ENCODE measurements around the gene AS3MT.
A peak's percentile ranks its signal among the peaks of the same experiment; 100 is the strongest.
"Not testable (repeated sequence)": the region's sequence is repeated elsewhere in the genome, so short reads cannot be mapped to it uniquely, and the experiment has no call there.

Gene AS3MT, protein sequence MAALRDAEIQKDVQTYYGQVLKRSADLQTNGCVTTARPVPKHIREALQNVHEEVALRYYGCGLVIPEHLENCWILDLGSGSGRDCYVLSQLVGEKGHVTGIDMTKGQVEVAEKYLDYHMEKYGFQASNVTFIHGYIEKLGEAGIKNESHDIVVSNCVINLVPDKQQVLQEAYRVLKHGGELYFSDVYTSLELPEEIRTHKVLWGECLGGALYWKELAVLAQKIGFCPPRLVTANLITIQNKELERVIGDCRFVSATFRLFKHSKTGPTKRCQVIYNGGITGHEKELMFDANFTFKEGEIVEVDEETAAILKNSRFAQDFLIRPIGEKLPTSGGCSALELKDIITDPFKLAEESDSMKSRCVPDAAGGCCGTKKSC

DNA sequence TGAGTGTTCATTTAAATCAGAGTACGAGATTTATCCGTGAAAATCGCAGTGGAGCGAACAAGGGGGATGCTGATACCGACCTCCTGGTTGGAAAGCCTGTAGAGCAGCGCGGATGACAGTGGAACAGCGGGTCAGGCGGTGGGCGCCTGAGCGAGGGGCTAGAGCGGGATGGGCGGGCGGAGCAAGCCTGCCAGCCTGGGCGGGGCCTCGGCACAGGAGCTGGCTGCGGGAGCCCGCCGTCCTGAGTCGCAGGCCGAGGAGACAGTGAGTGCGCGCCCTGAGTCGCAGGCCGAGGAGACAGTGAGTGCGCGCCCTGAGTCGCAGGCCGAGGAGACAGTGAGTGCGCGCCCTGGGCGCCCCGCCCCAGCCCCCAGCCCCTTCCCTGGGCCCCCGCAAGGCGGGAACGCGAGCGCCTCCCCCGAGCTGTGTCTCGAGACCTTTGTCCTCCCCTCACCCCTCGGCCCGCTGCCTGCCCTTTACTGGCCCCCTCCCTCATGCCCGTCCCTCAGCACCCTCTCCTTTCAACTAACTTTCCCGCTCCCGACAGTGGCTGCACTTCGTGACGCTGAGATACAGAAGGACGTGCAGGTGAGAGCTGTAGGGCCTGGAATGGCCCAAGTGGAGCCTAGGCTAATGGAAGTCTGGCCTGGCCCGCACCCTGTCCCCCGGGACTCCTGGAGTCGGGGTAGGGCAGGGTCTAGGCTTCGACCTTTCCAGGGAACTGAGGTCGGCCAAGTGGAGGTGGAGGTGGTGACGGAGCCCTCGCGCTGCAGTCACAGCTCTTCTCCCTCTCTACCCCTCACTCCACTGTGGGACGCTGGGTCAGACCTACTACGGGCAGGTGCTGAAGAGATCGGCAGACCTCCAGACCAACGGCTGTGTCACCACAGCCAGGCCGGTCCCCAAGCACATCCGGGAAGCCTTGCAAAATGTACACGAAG, at the start of gene AS3MT:
AS3MT (plus strand) TSS at position 213 of the 941 bp plus-strand sequence; CDS start at position 336, 123 bp downstream.
- DNase-seq (ENCODE audit: low spot score), result peak; percentile 79

DNA sequence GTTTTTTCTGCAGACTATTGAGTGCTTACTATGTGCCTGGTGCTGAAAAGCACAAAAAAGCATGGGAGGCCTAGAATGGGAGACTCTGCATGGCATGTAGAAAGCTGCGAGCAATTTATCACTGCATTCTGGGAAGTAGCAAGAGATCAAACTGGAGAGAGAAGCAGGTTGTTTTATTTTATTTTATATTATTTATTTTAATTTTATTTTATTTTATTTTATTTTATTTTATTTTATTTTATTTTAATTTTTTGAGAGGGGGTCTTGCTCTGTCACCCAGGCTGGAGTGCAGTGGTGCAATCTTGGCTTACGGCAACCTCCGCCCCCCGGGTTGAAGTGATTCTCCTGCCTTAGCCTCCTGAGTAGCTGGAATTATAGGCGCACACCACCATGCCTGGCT, 49.3 kb upstream of the AS3MT start:
- not testable (repeated sequence) for DNase-seq (ENCODE audit: low spot score)

DNA sequence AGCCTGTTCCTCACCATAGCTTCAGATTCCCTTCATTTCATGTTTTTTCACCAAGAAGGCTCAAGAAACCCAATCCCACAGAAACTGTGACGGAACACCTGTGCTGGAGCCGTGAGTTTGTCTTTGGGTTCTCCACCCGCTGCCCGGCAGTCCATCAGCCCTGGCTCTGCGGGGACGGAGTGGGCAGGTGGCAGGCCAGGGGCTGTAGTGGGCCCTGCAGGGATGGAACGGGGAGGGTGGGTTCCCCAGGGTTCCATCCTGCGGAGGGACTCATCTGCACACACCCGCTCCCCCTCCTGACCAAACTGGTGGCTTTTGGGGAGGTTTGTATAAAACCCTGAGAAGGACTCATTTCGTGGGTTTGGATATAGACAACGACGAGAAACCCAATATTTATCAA, 47.0 kb upstream of the AS3MT start:
- DNase-seq (ENCODE audit: low spot score), result no peak

DNA sequence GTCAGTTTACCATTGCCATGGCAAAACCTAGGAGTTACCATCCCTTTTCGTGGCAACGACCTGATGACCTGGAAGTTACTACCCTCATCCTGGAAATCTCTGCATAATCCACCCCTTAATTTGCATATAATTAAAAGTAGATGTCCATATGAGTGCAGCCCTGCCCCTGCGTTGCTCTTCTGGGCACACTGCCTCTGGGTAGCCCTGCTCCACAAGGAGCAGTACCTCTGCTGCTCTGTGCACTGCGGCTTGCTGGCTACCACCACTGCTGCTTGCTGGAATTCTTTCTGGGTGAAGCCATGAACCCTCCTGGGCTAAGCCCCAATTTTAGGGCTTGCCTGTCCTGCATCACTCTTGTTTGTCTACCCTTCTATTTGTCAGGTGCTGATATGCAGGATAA, 44.6 kb upstream of the AS3MT start:
- DNase-seq (ENCODE audit: low spot score), result no peak

DNA sequence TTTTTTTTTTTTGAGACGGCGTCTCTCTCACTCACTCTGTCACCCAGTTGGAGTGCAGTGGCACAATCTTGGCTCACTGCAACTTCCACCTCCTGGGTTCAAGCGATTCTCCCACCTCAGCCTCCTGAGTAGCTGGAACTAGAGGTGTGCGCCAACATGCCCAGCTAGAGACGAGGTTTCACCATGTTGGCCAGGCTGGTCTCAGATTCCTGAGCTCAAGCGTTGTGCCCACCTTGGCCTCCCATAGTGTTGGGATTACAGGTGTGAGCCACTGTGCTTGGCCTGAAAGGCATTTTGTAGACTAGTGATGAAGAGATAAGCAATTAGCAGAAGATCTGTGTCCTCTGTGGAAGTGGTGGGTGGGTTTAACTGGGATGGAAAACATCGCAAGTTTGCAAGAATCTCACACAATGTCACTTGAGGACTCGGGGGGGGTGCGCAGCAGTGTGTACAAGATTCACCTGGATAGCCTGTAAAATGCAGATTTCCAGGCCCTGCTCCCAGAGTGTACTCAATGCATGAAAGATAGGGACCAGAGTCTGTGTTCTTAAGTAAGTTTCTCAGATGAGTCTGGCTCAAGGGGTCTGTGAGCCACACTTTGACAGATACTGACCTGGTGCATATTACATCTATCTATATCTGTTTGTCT, 43.0 kb upstream of the AS3MT start:
- DNase-seq (ENCODE audit: low spot score), result no peak

DNA sequence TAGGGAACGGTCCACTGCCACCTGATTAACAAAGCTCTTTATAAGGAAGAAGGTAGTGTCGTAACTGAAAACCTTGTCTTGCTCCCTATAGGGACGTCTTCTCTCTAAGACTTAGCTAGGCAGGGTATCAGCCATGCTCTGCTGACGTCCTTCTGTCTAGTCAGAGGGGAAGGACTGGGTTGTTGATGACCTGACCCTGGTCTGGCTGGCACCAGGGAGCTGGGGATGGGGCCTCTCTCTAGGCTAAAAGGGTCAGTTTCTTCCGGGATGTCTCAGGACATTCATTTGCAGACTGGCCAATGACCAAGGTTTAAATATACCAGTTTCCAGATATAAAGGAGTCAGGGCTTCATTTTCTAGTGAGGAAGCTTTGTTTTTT, 41.7 kb upstream of the AS3MT start:
- no peak for DNase-seq (ENCODE audit: low spot score)

DNA sequence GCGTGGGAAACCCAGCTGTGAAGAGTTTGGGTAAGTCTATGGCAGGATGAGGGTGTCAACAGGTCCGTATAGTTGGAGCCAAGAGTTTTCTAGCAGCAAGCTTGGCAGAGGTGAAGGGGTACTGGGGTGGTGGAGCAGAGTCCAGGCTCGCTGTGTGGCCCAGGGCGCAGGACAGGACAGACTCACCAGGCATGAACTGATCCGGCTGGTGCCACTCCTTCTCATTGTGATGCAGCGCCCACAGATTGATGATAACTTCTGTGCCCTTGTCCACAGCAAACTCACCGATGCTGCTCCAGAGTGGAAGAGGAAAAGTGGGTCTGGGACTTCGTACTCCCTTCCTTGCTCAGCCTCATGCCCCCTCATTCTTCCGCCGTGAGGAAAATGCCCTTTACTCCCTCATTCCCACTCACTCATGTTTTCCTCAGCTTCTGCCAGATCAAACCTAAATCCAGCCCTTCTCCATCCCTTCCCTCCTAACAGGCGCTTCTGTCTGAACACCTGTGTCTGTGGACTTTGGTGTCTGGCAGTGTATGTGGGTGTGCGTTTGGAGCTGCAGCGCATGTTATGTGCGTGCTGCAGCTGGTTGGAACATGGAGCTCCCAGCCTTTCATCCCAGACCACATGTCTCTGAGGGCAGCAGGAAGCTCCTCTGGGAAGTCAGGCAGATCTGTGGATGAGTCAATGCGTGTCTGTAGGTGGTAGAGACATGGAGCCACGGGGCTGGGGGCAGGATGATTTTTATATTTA, 37.8 kb upstream of the AS3MT start:
- DNase-seq (ENCODE audit: low spot score), result no peak

DNA sequence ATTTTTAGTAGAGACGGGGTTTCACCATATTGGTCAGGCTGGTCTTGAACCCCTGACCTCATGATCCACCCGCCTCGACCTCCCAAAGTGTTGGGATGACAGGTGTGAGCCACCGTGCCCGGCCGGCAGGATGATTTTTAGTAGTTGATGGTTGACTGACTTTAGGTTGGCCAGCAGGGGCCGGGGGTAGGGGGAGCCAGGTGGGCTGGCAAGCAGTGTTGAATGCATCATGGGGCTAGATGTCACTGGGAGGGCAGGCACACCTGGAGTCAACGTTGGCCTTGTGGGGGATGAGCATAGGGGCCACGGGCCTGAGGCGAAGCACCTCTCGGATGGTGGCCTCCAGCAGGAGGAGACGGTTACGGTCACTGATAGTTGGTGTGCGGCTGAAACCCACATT, 37.0 kb upstream of the AS3MT start:
- DNase-seq (ENCODE audit: low spot score), result no peak

DNA sequence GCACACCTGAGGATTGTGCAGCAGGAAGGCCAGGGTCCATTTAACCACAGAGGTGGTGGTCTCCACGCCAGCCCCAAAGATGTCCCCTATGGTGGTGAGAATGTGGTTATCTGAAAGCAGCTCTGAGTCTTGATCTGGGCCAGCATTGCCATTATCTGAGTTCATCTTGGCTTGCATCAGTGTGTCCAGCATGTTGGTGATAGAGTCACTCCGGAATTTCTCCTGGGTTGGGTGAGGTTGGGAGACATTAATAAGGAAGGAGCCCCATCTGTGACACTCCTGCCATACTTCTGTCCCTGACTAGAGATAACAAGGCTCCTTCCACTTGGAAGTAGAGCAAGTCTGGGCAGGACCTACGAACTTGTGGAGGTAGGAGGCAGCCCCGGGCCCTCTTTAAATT, 36.3 kb upstream of the AS3MT start:
- DNase-seq (ENCODE audit: low spot score), result no peak

DNA sequence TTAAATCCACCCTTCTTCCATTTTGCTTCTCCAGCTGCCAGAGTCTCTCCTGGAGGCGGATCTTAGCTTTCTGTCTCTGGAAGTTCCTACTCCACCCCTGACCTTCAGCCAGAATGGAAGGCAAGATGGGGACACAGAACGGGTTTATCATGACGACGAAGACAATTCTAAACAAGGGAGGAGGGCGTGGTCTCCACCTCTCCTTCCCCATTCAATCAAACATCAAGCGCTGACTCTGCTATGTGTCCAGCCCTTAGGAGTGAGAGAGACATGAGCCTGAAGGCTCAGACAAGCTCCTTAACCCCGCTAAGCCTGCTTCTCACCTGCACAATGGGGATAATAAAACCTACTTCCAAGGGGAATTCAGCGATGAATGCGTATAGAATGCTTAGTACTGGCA, 35.1 kb upstream of the AS3MT start:
- DNase-seq (ENCODE audit: low spot score), result no peak

DNA sequence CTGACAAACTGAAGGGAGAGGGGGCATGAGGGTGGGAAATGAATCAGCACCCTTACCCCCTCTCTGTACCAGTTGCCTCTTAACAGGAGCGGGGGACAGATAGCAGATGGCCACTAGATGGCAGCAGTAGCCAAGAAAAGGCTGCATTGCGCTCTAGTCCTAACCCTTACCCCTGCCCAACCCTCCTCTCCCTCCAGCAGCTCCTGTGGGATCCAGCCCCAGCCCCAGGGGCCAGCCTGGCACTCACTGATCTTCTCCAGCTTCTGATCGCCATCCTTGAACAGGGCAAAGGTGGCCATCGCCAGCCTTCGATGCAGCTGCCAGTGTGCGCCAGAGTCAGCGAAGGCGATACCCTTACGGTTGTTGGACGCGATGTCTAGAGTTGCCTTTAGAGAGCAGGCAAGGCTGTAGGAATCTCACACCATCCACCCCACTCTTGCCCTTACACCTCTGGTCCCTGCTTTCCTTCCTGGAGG, 34.2 kb upstream of the AS3MT start:
- DNase-seq (ENCODE audit: low spot score), result peak; percentile 79

DNA sequence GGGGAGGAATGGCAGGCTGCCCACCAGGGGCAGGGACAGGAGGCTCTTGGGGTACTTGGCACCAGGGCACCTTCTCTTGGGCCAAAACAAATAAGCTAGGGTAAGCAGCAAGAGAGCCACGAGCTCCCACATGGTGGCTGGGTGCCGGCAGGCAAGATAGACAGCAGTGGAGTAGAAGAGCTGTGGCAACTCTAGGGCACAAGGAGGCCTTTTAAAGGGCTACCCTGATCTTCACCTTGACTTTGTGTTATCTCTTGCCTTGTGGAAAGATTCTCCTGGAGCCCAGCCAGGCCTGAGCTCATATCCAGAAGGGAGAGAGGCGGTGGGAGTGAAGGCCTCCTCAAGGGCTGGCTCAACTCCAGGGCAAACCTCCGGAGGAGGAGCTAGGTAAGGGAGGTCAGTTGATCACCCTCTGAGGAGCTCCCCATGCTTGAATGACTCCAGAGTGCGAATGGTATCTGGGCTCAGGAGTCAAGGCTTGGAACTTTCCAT, 32.0 kb upstream of the AS3MT start, which contains the start of gene CYP17A1:
CYP17A1 (minus strand) TSS at position 184 of the 492 bp plus-strand sequence; CDS start at position 132, 52 bp downstream.
- no peak for DNase-seq (ENCODE audit: low spot score)

DNA sequence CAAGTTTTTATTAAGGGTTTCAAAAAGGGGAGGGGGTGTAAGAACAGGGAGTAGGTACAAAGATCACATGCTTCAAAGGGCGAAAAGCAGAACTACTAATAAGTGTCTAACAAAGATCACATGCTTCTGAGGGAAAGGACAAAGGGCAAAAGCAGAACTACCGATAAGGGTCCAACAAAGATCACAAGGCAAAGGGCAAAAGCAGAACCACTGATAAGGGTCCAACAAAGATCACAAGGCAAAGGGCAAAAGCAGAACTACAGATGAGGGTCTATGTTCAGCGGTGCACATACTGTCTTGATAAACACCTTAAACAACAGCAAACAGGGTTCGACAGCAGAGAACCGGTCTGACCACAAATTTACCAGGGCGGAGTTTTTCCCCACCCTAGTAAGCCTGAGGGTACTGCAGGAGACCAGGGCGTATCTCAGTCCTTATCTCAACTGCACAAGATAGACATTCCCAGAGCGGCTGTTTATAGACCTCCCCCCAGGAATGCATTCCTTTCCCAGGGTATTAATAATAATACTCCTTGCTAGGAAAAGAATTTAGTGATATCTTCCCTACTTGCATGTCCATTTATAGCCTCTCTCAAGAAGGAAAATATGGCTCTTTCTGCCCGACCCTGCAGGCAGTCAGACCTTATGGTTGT, 30.9 kb upstream of the AS3MT start:
- DNase-seq (ENCODE audit: low spot score), result not testable (repeated sequence)

DNA sequence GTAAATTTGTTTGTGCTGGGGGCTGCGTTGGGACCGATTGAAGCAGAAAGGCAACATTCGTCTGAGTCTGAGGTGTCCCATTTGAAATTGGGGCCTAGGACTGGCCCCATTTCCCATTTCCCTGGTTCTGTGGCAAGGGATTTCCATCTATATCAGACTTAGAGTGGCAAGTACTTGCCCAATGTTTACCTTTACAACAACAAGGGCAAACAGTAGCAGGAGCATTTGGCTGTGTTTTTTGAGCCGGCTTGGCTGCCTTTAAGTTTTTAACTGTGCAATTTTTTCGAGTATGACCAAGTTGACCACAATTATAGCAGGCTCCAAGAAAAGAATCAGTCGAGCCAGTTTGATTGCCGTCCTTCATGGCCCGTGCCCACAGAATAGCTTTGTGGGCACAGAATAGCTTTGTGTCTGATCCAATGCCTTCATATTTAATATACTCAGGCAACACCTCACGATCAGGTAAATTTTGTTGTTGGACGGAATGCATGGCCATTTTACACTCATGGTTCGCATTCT, 27.4 kb upstream of the AS3MT start:
- no peak for DNase-seq (ENCODE audit: low spot score)

DNA sequence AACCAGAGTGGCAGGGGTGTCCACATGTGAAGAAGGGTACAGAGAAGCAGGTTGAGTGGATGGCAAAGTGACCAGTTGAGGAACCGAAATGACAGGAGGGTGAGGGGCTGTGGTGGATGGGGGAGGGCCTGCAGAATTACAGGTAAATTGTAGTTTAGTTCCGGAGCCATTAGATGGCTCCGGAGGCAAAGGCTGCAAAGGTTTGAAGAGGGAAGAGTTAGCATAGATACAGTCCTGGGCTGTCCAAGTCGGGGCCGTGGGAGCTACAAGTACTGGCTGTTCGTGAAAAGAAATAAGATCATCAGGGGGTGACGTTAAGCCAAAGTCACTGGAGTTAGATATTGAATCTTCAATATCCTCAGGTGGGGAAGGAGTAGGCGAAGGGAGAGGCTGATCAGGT, 26.1 kb upstream of the AS3MT start:
- DNase-seq (ENCODE audit: low spot score), result not testable (repeated sequence)

DNA sequence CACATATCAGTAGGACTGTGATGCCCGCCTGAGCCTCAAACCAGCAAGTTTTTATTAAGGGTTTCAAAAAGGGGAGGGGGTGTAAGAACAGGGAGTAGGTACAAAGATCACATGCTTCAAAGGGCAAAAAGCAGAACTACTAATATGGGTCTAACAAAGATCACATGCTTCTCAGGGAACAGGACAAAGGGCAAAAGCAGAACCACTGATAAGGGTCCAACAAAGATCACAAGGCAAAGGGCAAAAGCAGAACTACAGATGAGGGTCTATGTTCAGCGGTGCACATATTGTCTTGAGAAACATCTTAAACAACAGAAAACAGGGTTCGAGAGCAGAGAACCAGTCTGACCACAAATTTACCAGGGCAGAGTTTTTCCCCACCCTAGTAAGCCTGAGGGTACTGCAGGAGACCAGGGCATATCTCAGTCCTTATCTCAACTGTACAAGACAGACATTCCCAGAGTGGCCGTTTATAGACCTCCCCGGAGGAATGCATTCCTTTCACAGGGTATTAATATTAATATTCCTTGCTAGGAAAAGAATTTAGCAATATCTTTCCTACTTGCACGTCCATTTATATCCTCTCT, 25.0 kb upstream of the AS3MT start:
- not testable (repeated sequence) for DNase-seq (ENCODE audit: low spot score)

DNA sequence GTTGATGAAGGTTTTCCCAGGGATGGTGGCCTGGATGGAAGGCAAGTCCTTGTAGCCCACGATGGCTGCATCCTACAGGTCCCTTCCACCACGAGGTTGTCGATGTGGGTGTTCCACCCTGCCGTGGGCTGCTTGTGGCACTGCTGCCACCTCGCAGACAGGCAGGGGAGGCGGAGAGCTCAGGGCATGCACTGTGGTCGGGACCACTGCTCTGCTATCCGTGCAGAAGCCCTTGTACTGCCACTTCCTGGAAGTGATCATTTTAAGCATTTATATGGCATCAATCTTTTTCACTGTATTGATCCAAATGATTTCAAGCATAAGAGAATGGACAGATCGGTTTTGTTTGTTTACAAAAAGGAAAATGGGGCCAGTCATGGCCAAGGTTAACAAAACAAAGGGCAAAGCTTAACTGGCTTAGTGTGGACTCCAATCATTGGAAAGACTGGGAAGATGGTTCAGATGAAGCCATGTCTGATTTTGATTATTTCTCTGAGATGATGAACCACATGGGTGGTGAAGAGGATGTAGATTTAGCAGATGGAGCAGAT, 23.8 kb upstream of the AS3MT start:
- no peak for DNase-seq (ENCODE audit: low spot score)

DNA sequence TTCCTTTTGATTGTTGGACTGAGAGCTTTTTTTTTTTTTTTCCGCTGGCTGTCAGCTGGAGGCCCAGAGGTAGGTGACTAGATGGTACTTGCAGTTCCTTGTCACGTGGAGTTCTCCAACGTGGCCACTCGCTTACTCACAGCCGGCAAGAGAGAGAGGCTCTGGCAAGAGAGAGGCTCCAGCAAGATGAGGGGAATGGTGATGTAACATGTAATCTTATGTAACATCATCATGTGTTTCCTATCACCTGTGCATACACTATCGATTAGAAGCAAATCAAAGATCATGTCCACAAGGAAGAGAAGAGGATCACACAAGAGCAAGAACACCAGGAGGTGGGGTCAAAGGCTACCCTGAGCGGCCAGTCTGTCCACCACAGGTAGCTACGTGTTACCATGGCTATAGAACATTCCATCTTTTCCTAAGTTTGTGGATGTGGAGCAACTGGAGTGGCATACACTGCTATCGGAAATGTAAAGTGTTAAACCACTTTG, 19.2 kb upstream of the AS3MT start:
- DNase-seq (ENCODE audit: low spot score), result no peak

DNA sequence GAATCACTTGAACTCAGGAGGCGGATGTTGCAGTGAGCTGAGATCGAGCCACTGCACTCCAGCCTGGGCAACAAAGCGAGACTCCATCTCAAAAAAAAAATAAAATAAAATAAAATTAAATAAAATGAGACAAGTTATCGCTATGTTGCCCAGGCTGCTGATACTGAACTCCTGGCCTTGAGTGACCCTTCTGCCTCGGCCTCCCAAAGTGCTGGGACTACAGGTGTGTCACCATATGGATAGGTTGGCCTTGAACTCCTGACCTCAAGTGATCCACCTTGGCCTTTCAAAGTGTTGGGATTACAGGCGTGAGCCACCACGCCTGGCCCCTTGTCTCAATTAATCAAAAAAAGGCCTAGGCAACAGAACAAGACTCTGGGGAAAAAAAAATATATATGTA, 16.0 kb upstream of the AS3MT start:
- not testable (repeated sequence) for DNase-seq (ENCODE audit: low spot score)
